ENCODE data around the gene BAIAP2. TPM values are rescaled to one million over a fixed set of nuclear protein-coding genes. Genes with fewer than 3 reads are reported as not detected.

The BAIAP2 gene
- total RNA-seq, 4 donors from 2014 or later, result 35.8 to 86.8 (median 42.1) TPM

DNA sequence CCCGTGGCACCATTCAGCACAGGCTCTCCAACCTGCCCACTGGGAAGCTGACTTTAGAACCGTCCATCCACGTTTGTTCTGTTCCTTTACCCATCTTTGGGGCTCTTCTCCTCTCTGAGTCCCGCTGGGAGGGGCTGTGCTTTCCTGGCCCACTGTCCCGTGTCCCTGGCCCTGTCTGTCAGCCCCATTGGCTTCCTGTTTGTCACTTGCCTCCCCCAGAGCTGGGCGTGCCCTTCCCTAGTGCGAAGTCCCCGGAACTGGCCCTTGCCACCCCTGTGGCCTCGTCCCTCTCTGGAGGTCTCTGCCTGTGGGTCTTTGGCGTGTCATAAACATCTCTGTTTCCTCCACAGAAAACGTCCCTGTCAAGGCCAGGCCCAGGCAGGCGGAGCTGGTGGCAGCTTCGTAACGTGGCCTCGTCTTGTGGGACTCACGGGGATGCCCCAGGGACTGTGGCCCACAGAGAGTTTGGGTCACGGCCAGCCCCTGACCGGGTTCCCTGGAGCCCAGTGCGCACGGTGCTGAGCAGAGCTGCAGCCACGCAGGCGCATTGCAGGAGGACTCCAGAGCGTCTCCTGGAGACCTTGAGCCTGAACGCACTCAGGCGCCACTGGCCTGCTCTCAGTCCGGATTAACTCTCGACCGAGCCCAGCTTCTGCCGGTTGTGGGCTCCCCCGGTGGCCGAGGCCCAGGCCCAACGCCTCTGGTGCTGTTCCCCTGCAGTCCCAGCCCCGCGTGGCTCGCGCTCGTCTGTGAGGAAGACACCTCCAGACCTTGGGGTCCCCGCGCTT, 36.0 kb upstream of the BAIAP2 start:
- H3K9me3 ChIP-seq, result no peaks in the 10 kb centered on the region
- intact Hi-C loops (cut with DNase I), result no loop called here
- peaks cover 53% of the 10 kb centered on the region in 2 donors for H3K36me3 ChIP-seq
- H3K27ac ChIP-seq, result no peak overlapping the region
- WGBS, 2 donors, result 92% methylated on average over 30 to 35 of the region's 39 CpGs
- no peak overlapping the region for H3K4me3 ChIP-seq (replicated peaks in 1 of 3)
- TF ChIP-seq, protein P1, sequence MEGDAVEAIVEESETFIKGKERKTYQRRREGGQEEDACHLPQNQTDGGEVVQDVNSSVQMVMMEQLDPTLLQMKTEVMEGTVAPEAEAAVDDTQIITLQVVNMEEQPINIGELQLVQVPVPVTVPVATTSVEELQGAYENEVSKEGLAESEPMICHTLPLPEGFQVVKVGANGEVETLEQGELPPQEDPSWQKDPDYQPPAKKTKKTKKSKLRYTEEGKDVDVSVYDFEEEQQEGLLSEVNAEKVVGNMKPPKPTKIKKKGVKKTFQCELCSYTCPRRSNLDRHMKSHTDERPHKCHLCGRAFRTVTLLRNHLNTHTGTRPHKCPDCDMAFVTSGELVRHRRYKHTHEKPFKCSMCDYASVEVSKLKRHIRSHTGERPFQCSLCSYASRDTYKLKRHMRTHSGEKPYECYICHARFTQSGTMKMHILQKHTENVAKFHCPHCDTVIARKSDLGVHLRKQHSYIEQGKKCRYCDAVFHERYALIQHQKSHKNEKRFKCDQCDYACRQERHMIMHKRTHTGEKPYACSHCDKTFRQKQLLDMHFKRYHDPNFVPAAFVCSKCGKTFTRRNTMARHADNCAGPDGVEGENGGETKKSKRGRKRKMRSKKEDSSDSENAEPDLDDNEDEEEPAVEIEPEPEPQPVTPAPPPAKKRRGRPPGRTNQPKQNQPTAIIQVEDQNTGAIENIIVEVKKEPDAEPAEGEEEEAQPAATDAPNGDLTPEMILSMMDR (IDR thresholded peaks at IDR 0.05), result no peak
- TF ChIP-seq POLR2A (IDR thresholded peaks at IDR 0.05), result no peak
- H3K4me1 ChIP-seq, result peaks cover 5 to 16% of the 10 kb centered on the region in 2 donors
- DNase-seq, result no peak
- no peaks in the 10 kb centered on the region for H3K27me3 ChIP-seq

DNA sequence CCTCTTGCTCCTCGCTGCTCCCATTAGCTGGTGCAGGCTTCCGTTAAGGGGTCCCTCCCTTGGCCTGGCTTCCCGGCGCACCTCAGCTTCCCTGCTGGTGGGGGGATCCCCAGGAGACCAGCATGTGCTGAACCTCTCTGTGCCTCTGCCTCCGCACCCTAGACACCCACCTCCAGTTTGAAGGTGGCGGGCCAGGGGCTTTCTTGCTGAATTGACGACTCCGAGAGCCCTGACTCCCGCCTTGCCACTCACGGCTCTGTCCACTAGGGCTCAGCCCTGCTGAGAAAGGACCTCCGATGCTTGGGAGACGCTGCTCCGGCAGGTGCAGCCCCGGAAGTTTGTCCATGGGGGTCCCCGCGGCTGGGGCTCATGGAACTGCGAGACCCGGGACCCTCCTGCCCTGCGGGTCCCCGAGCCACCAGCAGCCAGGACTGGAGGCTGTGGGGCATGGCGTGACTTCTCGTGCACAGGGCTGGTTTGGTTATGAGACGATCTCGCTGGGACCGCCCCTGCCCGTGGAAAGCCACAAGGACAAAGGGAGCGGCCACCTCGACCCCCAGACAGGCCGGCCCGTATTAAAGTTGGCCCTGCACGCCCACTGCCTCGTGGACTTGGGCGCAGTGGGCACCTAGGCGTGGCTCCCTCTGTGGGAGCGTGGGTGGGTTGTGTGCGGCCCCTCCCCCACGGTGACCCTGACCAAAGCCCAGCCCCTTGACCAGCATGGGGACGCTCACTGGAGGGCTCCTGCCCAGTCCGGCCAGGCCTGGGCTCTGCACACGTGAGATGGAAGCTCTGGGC, 35.2 kb upstream of the BAIAP2 start:
- TF ChIP-seq, protein P1 (IDR thresholded peaks at IDR 0.05), result no peak
- no peak for TF ChIP-seq POLR2A (IDR thresholded peaks at IDR 0.05)
- H3K4me1 ChIP-seq, result peaks cover 5 to 24% of the 10 kb centered on the region in 2 donors
- intact Hi-C loops (cut with DNase I), result no loop called here
- no peaks in the 10 kb centered on the region for H3K9me3 ChIP-seq
- 93 to 99% methylated on average over 8 to 24 of the region's 40 CpGs for WGBS, 2 donors
- H3K36me3 ChIP-seq, result peaks cover 53% of the 10 kb centered on the region in 2 donors
- H3K27ac ChIP-seq, result no peak overlapping the region
- H3K4me3 ChIP-seq (replicated peaks in 1 of 3), result no peak overlapping the region
- no peaks in the 10 kb centered on the region for H3K27me3 ChIP-seq
- DNase-seq, result no peak

DNA sequence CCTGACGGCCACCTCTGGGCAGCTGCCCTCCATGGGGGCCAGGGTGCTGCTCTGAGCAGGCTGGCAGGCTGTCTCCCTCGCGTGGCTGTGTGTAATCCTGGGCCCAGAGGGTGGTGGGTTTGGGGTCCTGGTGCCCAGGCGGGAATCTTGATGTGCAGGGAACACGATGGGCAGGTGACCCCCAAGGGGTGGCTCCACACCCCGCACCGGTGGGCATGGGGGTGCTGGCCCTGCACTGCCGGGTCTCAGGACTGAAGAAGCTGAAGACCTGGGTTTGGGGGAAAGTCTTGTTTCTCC, 34.7 kb upstream of the BAIAP2 start:
- Histone ChIP-seq H3K4me1 (peaks cover 5 to 24% of the 10 kb centered on the region in 2 donors), H3K4me3 (replicated peaks in 1 of 3) (no peak overlapping the region), H3K9me3 (no peaks in the 10 kb centered on the region), H3K27me3 (no peaks in the 10 kb centered on the region), H3K36me3 (peaks cover 49% of the 10 kb centered on the region in 2 donors), H3K27ac (no peak overlapping the region)
- 100% methylated on average over 3 of the region's 8 CpGs; no CpG with 5 or more reads in 1 of the 2 donors for WGBS, 2 donors
- DNase-seq, result no peak
- intact Hi-C loops (cut with DNase I), result no loop called here
- TF ChIP-seq, protein P1 (IDR thresholded peaks at IDR 0.05), result no peak
- no peak for TF ChIP-seq POLR2A (IDR thresholded peaks at IDR 0.05)

DNA sequence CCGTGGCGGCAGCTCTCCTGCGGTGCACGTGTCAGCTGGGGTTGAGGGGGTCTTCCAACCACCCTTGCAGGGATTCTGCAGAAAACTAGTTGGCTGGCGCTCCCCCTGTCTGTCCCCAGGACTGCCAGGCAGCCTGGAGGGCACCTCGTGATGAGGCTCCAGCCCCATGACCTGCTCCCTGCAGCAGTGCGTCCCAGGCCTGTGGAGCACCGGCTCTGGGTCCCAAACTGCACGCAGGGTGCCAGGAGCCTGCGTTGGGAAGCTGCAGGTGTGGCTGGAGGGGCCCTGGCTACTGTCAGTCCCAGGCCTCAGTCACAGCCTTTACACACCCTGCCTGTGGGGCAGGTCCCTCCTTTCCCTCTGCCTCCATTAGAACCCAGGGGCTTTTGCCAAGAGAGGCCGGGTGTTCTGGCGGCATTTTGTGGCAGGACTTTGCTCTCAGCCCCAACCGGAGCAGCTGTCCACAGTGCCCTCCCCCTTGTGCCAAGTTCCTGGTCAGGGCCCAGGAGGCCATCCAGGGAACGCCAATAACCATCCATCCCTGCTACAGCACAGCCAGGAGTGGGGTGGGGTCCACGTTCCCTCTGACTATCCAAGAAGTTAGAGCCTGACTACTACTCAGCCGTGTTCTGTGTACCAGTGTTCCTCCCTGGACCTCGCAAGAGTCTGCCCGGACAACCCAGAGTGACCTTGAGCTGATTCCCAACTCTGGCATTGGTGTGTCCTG, 34.2 kb upstream of the BAIAP2 start:
- 54 to 89% methylated on average over 4 to 17 of the region's 18 CpGs for WGBS, 2 donors
- H3K27ac ChIP-seq, result no peak overlapping the region
- H3K9me3 ChIP-seq, result no peaks in the 10 kb centered on the region
- H3K4me1 ChIP-seq, result peaks cover 5 to 24% of the 10 kb centered on the region in 2 donors
- peaks cover 44% of the 10 kb centered on the region in 2 donors for H3K36me3 ChIP-seq
- intact Hi-C loops (cut with DNase I), result no loop called here
- H3K4me3 ChIP-seq (replicated peaks in 1 of 3), result no peak overlapping the region
- TF ChIP-seq, protein P1 (IDR thresholded peaks at IDR 0.05), result no peak
- no peak for TF ChIP-seq POLR2A (IDR thresholded peaks at IDR 0.05)
- no peaks in the 10 kb centered on the region for H3K27me3 ChIP-seq
- DNase-seq, result no peak

Measured in thyroid gland (tissue), 4 donors.